Keratinocyte (primary cell): ENCODE measurements around the gene TMEM191C. TPM values are rescaled to one million over a fixed set of nuclear protein-coding genes. Genes with fewer than 3 reads are reported as not detected.

Source experiments
- DNase-seq: peaks from one replicate; pipeline ENCODE4 v3.0.0-alpha.2; 2011; ENCODE audit warnings: low read depth, missing footprints, low spot score
- FAIRE-seq: peaks from 2 replicates; lab custom pipeline; 2011; peaks lifted over from hg19 to GRCh38; lab: Jason Lieb, UNC
- H2AFZ ChIP-seq: 2 replicates; pipeline ENCODE4 v1.6.0; 2012; ENCODE audit warnings: low read length, control low read depth, inconsistent platforms; ENCODE audit not compliant: control insufficient read depth
- H3K27ac ChIP-seq: 2 replicates; pipeline ENCODE4 v1.5.1; 2011; ENCODE audit warnings: low read length; ENCODE audit not compliant: control insufficient read depth, insufficient read depth
- H3K27me3 ChIP-seq: 3 replicates; pipeline ENCODE4 v1.6.0; 2011; ENCODE audit warnings: low read length; ENCODE audit not compliant: control insufficient read depth, insufficient read depth; ENCODE audit errors: extremely low read depth
- H3K36me3 ChIP-seq, 2 experiments: 2 replicates in 1 of 2; 3 replicates in 1 of 2; pipeline ENCODE4 v1.5.1; 2011; ENCODE audit warnings: low read length in 2 of 2, mild to moderate bottlenecking in 1 of 2; ENCODE audit not compliant: control insufficient read depth in 2 of 2, insufficient read depth in 2 of 2; ENCODE audit errors: extremely low read depth in 1 of 2
- H3K4me1 ChIP-seq: 3 replicates; pipeline ENCODE4 v1.5.1; 2011; ENCODE audit warnings: low read length; ENCODE audit not compliant: control insufficient read depth, insufficient read depth; ENCODE audit errors: extremely low read depth
- H3K4me2 ChIP-seq: 3 replicates; pipeline ENCODE4 v1.6.0; 2011; ENCODE audit warnings: low read depth, low read length; ENCODE audit not compliant: control insufficient read depth, insufficient read depth; ENCODE audit errors: extremely low read depth
- H3K4me3 ChIP-seq, 3 experiments: fragments of 200-600 bp in 1 of 3; sonication (generic) in 1 of 3; 2 replicates in 2 of 3; 3 replicates in 1 of 3; pipeline ENCODE4 v1.5.1; 2011 to 2016; ENCODE audit warnings: low read length in 3 of 3, mild to moderate bottlenecking in 3 of 3, control low read depth in 2 of 3, inconsistent platforms in 1 of 3, low read depth in 1 of 3, mixed read lengths in 1 of 3, mixed run types in 1 of 3, moderate library complexity in 1 of 3; ENCODE audit not compliant: control insufficient read depth in 2 of 3, insufficient read depth in 2 of 3; ENCODE audit errors: extremely low read depth in 1 of 3
- H3K79me2 ChIP-seq: 2 replicates; pipeline ENCODE4 v1.6.0; 2012; ENCODE audit warnings: low read length; ENCODE audit not compliant: control insufficient read depth, insufficient read depth
- H3K9ac ChIP-seq: 3 replicates; pipeline ENCODE4 v1.6.0; 2011; ENCODE audit warnings: low read length; ENCODE audit not compliant: control insufficient read depth, insufficient read depth; ENCODE audit errors: extremely low read depth
- H3K9me1 ChIP-seq: 3 replicates; pipeline ENCODE4 v1.6.0; 2011; ENCODE audit warnings: low read length; ENCODE audit not compliant: control insufficient read depth, insufficient read depth; ENCODE audit errors: extremely low read depth
- H3K9me3 ChIP-seq: 2 replicates; pipeline ENCODE4 v1.5.1; 2012; ENCODE audit warnings: low read depth, low read length; ENCODE audit not compliant: control insufficient read depth
- H4K20me1 ChIP-seq: 3 replicates; pipeline ENCODE4 v1.6.0; 2011; ENCODE audit warnings: low read length; ENCODE audit not compliant: control insufficient read depth, insufficient read depth; ENCODE audit errors: extremely low read depth
- CTCF ChIP-seq, 3 experiments: IDR thresholded peaks in 1 of 3; conservative IDR thresholded peaks in 1 of 3; optimal IDR thresholded peaks in 1 of 3; 2 replicates in 2 of 3; 3 replicates in 1 of 3; pipeline versions ENCODE3 to v1.5.1; 2011; ENCODE audit warnings: low read length in 3 of 3, mild to moderate bottlenecking in 3 of 3, moderate library complexity in 2 of 3, control low read depth in 1 of 3, inconsistent platforms in 1 of 3; ENCODE audit not compliant: insufficient read depth in 2 of 3; ENCODE audit errors: extremely low read depth in 1 of 3
- EZH2 ChIP-seq: IDR thresholded peaks from one replicate; pipeline ENCODE4 v1.6.1; 2012; ENCODE audit warnings: inconsistent platforms, mild to moderate bottlenecking, low read length, moderate library complexity
- dilution Hi-C: fragments of 300-500 bp; cut with MboI; formaldehyde crosslinking; loops from one replicate; pipeline ENCODE4 v1.7.0; 2020; ENCODE audit warnings: low sequenced_read_pairs; ENCODE audit not compliant: extremely low pct_ligation_motif_present
- polyA plus RNA-seq, 5 experiments: library from polyadenylated mRNA; depleted of rRNA in 3 of 5; stranded (reverse) in 3 of 5; stranded (forward) in 1 of 5; unstranded in 1 of 5; fragments of >200 nt; gene quantifications; 1 replicate in 1 of 5; 2 replicates in 3 of 5; 3 replicates in 1 of 5; pipeline versions ENCODE4 v1.2.1 to v1.2.3, GENCODE V29; 2011 to 2012; ENCODE audit warnings: missing spikeins in 2 of 5, low read depth in 1 of 5, low replicate concordance in 1 of 5

The TMEM191C gene
- polyA plus RNA-seq, 1 donor (not counting 4 experiments of a cell fraction or from before 2014, with no cell fraction given), result 0.31 TPM

GRCh38 chr22:21446128-21446826 is 20.9 kb upstream of the TMEM191C start:
- no peaks in the 10 kb centered on the region for H3K9me3 ChIP-seq
- H3K4me3 ChIP-seq, result no peak overlapping the region
- no peaks in the 10 kb centered on the region for H3K4me1 ChIP-seq
- no peaks in the 10 kb centered on the region for H3K27me3 ChIP-seq
- H3K4me2 ChIP-seq, result no peak overlapping the region
- DNase-seq (no peak), FAIRE-seq (no peak)
- H3K9ac ChIP-seq, result no peak overlapping the region
- H4K20me1 ChIP-seq, result peaks cover 8% of the 10 kb centered on the region
- no peak overlapping the region for H2AFZ ChIP-seq
- H3K9me1 ChIP-seq, result no peaks in the 10 kb centered on the region
- dilution Hi-C loops, result no loop called here
- peaks cover 12 to 21% of the 10 kb centered on the region in 2 experiments for H3K36me3 ChIP-seq
- TF ChIP-seq EZH2 (no peak), CTCF (optimal IDR thresholded peaks at IDR 0.05 in 1 of 3, IDR thresholded peaks at IDR 0.05 in 1 of 3, conservative IDR thresholded peaks at IDR 0.05 in 1 of 3; ENCODE audit: extremely low read depth in 1 of 3, insufficient read depth in 2 of 3, low read length in 3 of 3) (no peak)
- H3K79me2 ChIP-seq, result no peaks in the 10 kb centered on the region
- no peak overlapping the region for H3K27ac ChIP-seq

- no peak overlapping the region for H2AFZ ChIP-seq
Observed at GRCh38 chr22:21446827-21447690, 20.1 kb upstream of the TMEM191C start.

More at GRCh38 chr22:21446827-21447690, 20.1 kb upstream of the TMEM191C start:
- Histone ChIP-seq H3K4me2 (no peak overlapping the region), H3K79me2 (no peaks in the 10 kb centered on the region), H3K9ac (no peak overlapping the region), H3K36me3 (peaks cover 12 to 21% of the 10 kb centered on the region in 2 experiments), H3K27ac (no peak overlapping the region), H3K4me1 (no peaks in the 10 kb centered on the region), H3K27me3 (no peaks in the 10 kb centered on the region), H3K4me3 (no peak overlapping the region), H3K9me3 (no peaks in the 10 kb centered on the region), H3K9me1 (no peaks in the 10 kb centered on the region), H4K20me1 (peaks cover 8% of the 10 kb centered on the region)
- FAIRE-seq (no peak), DNase-seq (no peak)
- dilution Hi-C loops, result no loop called here
- TF ChIP-seq CTCF (optimal IDR thresholded peaks at IDR 0.05 in 1 of 3, IDR thresholded peaks at IDR 0.05 in 1 of 3, conservative IDR thresholded peaks at IDR 0.05 in 1 of 3; ENCODE audit: extremely low read depth in 1 of 3, insufficient read depth in 2 of 3, low read length in 3 of 3) (no peak), EZH2 (no peak)
